GM13977 (cell line): ENCODE results near the gene JMJD1C.
"Not testable (repeated sequence)": the region's sequence is repeated elsewhere in the genome, so short reads cannot be mapped to it uniquely, and the experiment has no call there.

Source experiments
- DNase-seq: peaks from one replicate; pipeline ENCODE4 v3.0.0; 2012; ENCODE audit warnings: low spot score
- CTCF ChIP-seq: IDR thresholded peaks from 2 replicates; pipeline ENCODE4 v1.5.1; 2012; ENCODE audit warnings: mild to moderate bottlenecking, control low read depth; ENCODE audit not compliant: insufficient read depth; ENCODE audit errors: extremely low read depth, missing control alignments
- in situ Hi-C: fragments of 300-500 bp; cut with MboI; formaldehyde crosslinking; loops from one replicate; pipeline ENCODE4 v1.12.0; 2022; ENCODE audit warnings: low sequenced_read_pairs, low pct_unique_long_range_greater_than_20kb, mixed read lengths, inconsistent platforms; ENCODE audit not compliant: unreplicated experiment

JMJD1C gene

GRCh38 chr10:63493004-63493403 lies 27.2 kb upstream of the JMJD1C start:
- TF ChIP-seq CTCF, result no peak
- DNase-seq, result no peak
- in situ Hi-C loops, result no loop called here

- DNase-seq, in situ Hi-C loops: not testable (repeated sequence)
Observed at GRCh38 chr10:63492317-63492690, 26.5 kb upstream of the JMJD1C start.

- in situ Hi-C loops, result no loop called here
- DNase-seq, result no peak
Observed at GRCh38 chr10:63491588-63492316, 26.0 kb upstream of the JMJD1C start.

GRCh38 chr10:63489838-63490237 lies 24.1 kb upstream of the JMJD1C start:
- DNase-seq, result no peak
- in situ Hi-C loops, result no loop called here
- TF ChIP-seq CTCF, result no peak

More at GRCh38 chr10:63491588-63492316, 26.0 kb upstream of the JMJD1C start:
- TF ChIP-seq CTCF, result no peak

- no peak for TF ChIP-seq CTCF
- in situ Hi-C loops, result no loop called here
- DNase-seq, result no peak
Observed at GRCh38 chr10:63487990-63488389, 22.2 kb upstream of the JMJD1C start.

GRCh38 chr10:63483983-63484382 lies 18.2 kb upstream of the JMJD1C start:
- in situ Hi-C loops, result no loop called here
- no peak for DNase-seq
- TF ChIP-seq CTCF, result no peak

GRCh38 chr10:63481815-63482421 lies 16.1 kb upstream of the JMJD1C start:
- DNase-seq, result no peak
- no peak for TF ChIP-seq CTCF
- in situ Hi-C loops, result no loop called here
